ENCODE data around the gene TUFT1.
"Not testable (repeated sequence)": the region's sequence is repeated elsewhere in the genome, so short reads cannot be mapped to it uniquely, and the experiment has no call there.

Gene TUFT1

DNA sequence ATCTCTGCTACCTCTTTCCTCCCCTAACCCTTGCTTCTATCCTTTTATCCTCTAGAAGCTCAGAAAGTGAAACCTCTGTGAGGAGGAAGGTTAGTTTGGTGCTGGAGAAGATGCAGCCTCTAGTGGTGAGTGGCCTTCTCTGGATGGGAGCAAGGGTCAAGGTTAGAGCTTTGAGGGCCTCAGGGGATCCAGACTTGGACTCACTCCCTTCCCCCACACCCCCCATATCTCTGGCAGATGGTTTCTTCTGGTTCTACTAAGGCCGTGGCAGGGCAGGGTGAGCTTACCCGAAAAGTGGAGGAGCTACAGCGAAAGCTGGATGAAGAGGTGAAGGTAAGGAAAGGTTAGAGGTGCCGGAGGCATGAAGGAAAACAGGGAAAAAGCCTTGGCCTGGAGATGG, 19.8 kb upstream of the TUFT1 start:
- POLR2A ChIA-PET: no interaction called here

DNA sequence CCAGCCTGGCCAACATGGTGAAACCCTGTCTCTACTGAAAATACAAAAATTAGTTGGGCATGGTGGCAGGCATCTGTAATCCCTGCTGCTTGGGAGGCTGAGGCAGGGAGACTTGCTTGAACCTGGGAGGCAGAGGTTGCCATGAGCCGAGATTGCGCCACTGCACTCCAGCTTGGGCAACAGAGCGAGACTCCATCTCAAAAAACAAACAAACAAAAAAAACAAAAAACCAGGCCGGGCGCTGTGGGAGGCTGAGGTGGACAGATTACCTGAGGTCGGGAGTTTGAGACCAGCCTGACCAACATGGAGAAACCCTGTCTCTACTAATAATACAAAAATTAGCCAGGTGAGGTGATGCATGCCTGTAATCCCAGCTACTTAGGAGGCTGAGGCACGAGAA, 17.7 kb upstream of the TUFT1 start:
- CTCF ChIA-PET: interaction anchor here (1.4 to 12.7 kb wide), 2 partner anchors 11 to 212 kb away, joined by 4 to 112 read pairs; no protein-coding TSS in a partner anchor
- H3K4me3 ChIP-seq (ENCODE audit: low read depth, low read length); POLR2A ChIA-PET: not testable (repeated sequence)

More for the DNA sequence above, 19.8 kb upstream of the TUFT1 start:
- CTCF ChIA-PET: interaction anchor here (0.8 to 12.7 kb wide), 6 partner anchors 9 to 214 kb away, joined by 3 to 112 read pairs (median 5); partner anchors contain the start of genes CGN and TUFT1
- DNase-seq (ENCODE audit: low read depth, low spot score): no peak
- no peak for TF ChIP-seq CTCF (IDR thresholded peaks at IDR 0.05; ENCODE audit: insufficient read depth, low read length, missing control alignments)
- no peak overlapping the region for H3K4me3 ChIP-seq (ENCODE audit: low read depth, low read length)

GRCh38 chr1:151523326-151523725, 16.8 kb upstream of the TUFT1 start:
- ChIA-PET CTCF (interaction anchor here (12.7 kb wide), 1 partner anchor 10 kb away, joined by 112 read pairs; no protein-coding TSS in a partner anchor), POLR2A (interaction anchor here (1.2 kb wide), 1 partner anchor 16 kb away, joined by 4 read pairs; the partner anchor contains the start of gene TUFT1)
- no peak for DNase-seq (ENCODE audit: low read depth, low spot score)
- no peak for TF ChIP-seq CTCF (IDR thresholded peaks at IDR 0.05; ENCODE audit: insufficient read depth, low read length, missing control alignments)
- H3K4me3 ChIP-seq (ENCODE audit: low read depth, low read length): no peak overlapping the region

More for the DNA sequence above, 17.7 kb upstream of the TUFT1 start:
- not testable (repeated sequence) for DNase-seq (ENCODE audit: low read depth, low spot score)

DNA sequence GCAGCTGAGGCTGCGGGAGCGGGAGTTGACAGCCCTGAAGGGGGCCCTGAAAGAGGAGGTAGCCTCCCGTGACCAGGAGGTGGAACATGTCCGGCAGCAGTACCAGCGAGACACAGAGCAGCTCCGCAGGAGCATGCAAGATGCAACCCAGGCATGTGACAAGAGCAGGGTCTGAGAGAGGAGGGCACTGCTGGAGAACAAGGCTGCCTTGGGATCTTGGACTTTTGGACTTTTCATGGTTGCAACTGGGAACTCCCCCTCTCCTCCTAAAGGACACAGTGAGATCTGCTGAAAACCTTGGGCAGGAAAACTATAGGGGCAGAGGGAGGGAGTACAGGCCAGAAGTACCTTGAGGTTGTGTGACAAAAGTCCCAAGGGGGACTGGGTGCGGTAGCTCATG, 15.4 kb upstream of the TUFT1 start:
- POLR2A ChIA-PET: no interaction called here
- no peak for DNase-seq (ENCODE audit: low read depth, low spot score)
- CTCF ChIA-PET: interaction anchor here (12.7 kb wide), 1 partner anchor 9 kb away, joined by 112 read pairs; no protein-coding TSS in a partner anchor
- no peak for TF ChIP-seq CTCF (IDR thresholded peaks at IDR 0.05; ENCODE audit: insufficient read depth, low read length, missing control alignments)
- no peak overlapping the region for H3K4me3 ChIP-seq (ENCODE audit: low read depth, low read length)

GRCh38 chr1:151526735-151527525, 13.2 kb upstream of the TUFT1 start:
- no peak for TF ChIP-seq CTCF (IDR thresholded peaks at IDR 0.05; ENCODE audit: insufficient read depth, low read length, missing control alignments)
- CTCF ChIA-PET: interaction anchor here (1.0 to 1.3 kb wide), 2 partner anchors 9 to 16 kb away, joined by 3 to 4 read pairs; partner anchors contain the start of gene CGN
- no peak overlapping the region for H3K4me3 ChIP-seq (ENCODE audit: low read depth, low read length)
- DNase-seq (ENCODE audit: low read depth, low spot score): no peak
- POLR2A ChIA-PET: interaction anchor here (1.4 kb wide), 1 partner anchor 13 kb away, joined by 4 read pairs; the partner anchor contains the start of gene TUFT1

DNA sequence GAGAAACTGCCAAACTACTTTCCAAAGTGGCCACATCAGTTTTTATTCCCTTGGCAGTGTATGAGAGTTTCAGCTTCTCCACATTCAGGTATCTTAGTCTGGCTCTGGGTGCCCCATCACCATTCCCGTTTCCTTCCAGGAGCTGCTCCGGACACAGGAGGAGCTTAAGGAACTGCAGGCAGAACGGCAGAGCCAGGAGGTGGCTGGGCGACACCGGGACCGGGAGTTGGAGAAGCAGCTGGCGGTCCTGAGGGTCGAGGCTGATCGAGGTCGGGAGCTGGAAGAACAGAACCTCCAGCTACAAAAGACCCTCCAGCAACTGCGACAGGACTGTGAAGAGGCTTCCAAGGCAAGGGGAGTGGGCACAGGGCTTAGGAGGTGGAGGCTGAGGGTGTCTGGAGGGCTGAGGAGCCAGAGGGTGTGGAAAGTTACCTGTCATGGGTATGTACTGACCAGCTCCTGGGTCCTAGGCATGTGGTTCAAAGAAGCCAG, 10.9 kb upstream of the TUFT1 start:
- ChIA-PET POLR2A (interaction anchor here (0.6 kb wide), 1 partner anchor 1358 kb away, joined by 6 read pairs; no protein-coding TSS in a partner anchor), CTCF (interaction anchor here (1.7 to 9.4 kb wide), 2 partner anchors 10 to 64 kb away, joined by 6 to 112 read pairs; no protein-coding TSS in a partner anchor)
- no peak for DNase-seq (ENCODE audit: low read depth, low spot score)
- H3K4me3 ChIP-seq (ENCODE audit: low read depth, low read length): no peak overlapping the region
- no peak for TF ChIP-seq CTCF (IDR thresholded peaks at IDR 0.05; ENCODE audit: insufficient read depth, low read length, missing control alignments)

Data from AG04449 (cell line).